ENCODE results near the gene DMWD. TPM values are rescaled to one million over a fixed set of nuclear protein-coding genes. Genes with fewer than 3 reads are reported as not detected.

The DMWD gene
- total and polyA plus RNA-seq, 2 donors (not counting 1 experiment from before 2014, with no cell fraction given): 25.1 to 86.4 TPM

DNA sequence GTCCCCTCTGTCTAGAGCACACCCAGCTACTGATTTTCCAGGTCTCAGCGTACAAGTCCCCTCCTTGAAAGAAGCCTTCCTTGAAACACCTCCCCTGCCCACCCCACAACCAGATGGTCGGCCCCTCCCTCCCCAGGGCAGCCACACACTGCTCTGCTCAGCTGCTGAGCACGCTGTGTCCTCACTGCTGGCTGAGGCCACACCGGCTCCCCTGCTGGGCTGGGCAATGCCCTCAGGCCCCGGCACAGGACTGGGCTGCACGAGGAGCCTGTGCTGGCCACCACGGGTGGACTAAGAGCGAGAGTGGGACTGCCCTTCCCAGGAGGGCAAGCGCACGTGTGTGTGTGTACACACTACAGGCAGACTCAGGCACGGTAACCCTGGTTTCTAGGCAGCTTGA, 34.3 kb upstream of the DMWD start:
- WGBS (ENCODE audit: insufficient coverage): 94% methylated on average over 10 of the region's 11 CpGs
- POLR2A ChIA-PET: no interaction called here
- intact Hi-C loops (cut with micrococcal nuclease): no loop called here

More for the DNA sequence above, 34.3 kb upstream of the DMWD start:
- CTCF ChIA-PET: interaction anchor here (1.6 to 1.8 kb wide), 2 partner anchors 10 to 28 kb away, joined by 4 to 9 read pairs; no protein-coding TSS in a partner anchor
- peaks cover 1% of the 10 kb centered on the region for H4K20me1 ChIP-seq (ENCODE audit: control insufficient read depth, insufficient read depth, low read length, poor library complexity, severe bottlenecking)
- no peak overlapping the region for H3K4me3 ChIP-seq (ENCODE audit: control extremely low read depth in 1 of 5, extremely low read depth in 1 of 5, insufficient read depth in 1 of 5, low read depth in 2 of 5, low read length in 4 of 5)
- DNase-seq (no peak), ATAC-seq (ENCODE audit: low read depth) (no peak)
- no peak for TF ChIP-seq EZH2 (IDR thresholded peaks at IDR 0.05; ENCODE audit: borderline replicate concordance, insufficient read depth, low read depth, low read length, poor library complexity, severe bottlenecking)
- TF ChIP-seq, protein P1, sequence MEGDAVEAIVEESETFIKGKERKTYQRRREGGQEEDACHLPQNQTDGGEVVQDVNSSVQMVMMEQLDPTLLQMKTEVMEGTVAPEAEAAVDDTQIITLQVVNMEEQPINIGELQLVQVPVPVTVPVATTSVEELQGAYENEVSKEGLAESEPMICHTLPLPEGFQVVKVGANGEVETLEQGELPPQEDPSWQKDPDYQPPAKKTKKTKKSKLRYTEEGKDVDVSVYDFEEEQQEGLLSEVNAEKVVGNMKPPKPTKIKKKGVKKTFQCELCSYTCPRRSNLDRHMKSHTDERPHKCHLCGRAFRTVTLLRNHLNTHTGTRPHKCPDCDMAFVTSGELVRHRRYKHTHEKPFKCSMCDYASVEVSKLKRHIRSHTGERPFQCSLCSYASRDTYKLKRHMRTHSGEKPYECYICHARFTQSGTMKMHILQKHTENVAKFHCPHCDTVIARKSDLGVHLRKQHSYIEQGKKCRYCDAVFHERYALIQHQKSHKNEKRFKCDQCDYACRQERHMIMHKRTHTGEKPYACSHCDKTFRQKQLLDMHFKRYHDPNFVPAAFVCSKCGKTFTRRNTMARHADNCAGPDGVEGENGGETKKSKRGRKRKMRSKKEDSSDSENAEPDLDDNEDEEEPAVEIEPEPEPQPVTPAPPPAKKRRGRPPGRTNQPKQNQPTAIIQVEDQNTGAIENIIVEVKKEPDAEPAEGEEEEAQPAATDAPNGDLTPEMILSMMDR (IDR thresholded peaks at IDR 0.05): no peak
- Mint-ChIP-seq H3K27me3 (no peaks in the 10 kb centered on the region), H3K4me1 (no peaks in the 10 kb centered on the region), H3K4me3 (no peak overlapping the region), H3K27ac (no peak overlapping the region), H3K9me3 (ENCODE audit: insufficient read depth) (no peaks in the 10 kb centered on the region)
- H3K9me3 ChIP-seq (ENCODE audit: control extremely low read depth in 1 of 3, control insufficient read depth in 2 of 3, insufficient read depth in 1 of 3, low read length in 2 of 3): no peaks in the 10 kb centered on the region
- H3K36me3 ChIP-seq (replicated peaks in 1 of 2; ENCODE audit: control extremely low read depth in 1 of 2, control insufficient read depth in 1 of 2, extremely low read depth in 1 of 2, insufficient read depth in 2 of 2, low read length in 1 of 2): peaks cover 4 to 83% of the 10 kb centered on the region in 2 experiments
- peaks cover 3% of the 10 kb centered on the region for H3K79me2 ChIP-seq (ENCODE audit: control insufficient read depth, insufficient read depth, low read length)
- no peak overlapping the region for H2AFZ ChIP-seq (ENCODE audit: insufficient read depth, low read depth, low read length, poor library complexity, severe bottlenecking)
- no peaks in the 10 kb centered on the region for H3K4me1 ChIP-seq (ENCODE audit: control insufficient read depth in 2 of 2, insufficient read depth in 2 of 2, low read length in 2 of 2)
- H3K27me3 ChIP-seq (replicated peaks in 1 of 4; ENCODE audit: control extremely low read depth in 1 of 4, control insufficient read depth in 3 of 4, insufficient read depth in 4 of 4, low read length in 3 of 4): no peaks in the 10 kb centered on the region
- H3K27ac ChIP-seq (ENCODE audit: low read length in 2 of 2): no peak overlapping the region
- H3K4me2 ChIP-seq (replicated peaks; ENCODE audit: low read depth, low read length, poor library complexity, severe bottlenecking): no peak overlapping the region
- no peak overlapping the region for H3K9ac ChIP-seq (ENCODE audit: low read length)
